Measurements from ENCODE around the gene CRADD.

CRADD gene

DNA sequence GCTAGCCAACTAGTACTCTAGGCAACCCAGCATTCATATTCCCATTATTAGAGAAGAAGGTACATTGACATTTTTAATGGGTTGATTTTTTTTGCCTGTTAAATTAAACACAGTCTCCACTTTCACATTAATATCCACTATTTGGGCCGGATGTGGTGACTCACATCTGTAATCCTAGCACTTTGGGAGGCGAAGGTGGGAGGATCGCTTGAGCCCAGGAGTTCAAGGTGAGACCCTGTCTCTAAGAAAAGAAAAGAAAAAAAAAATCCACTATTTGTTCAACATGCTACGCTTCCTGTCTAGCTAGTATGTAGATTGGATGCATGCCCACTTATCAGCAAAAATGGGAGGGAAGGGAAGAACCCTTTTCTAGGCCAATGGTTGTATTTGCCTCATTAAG is 7.1 kb upstream of the CRADD start:
- H3K36me3 ChIP-seq (ENCODE audit: control insufficient read depth, insufficient read depth, low read length) = no peaks in the 10 kb centered on the region
- no peak overlapping the region for H3K4me3 ChIP-seq (ENCODE audit: extremely low read depth, insufficient read depth, low read length, poor library complexity, severe bottlenecking)
- WGBS, 2 experiments (ENCODE audit: insufficient coverage in 2 of 2) = 87% methylated on average over 3 of the region's 4 CpGs; no CpG with 5 or more reads in 1 of the 2 experiments
- H3K27ac ChIP-seq (ENCODE audit: low read depth, low read length, severe bottlenecking) = no peak overlapping the region
- H3K9me3 ChIP-seq (ENCODE audit: control insufficient read depth, low read length) = peaks cover 9% of the 10 kb centered on the region
- no peaks in the 10 kb centered on the region for H3K4me1 ChIP-seq (ENCODE audit: control insufficient read depth, insufficient read depth, low read length, poor library complexity, severe bottlenecking)

DNA sequence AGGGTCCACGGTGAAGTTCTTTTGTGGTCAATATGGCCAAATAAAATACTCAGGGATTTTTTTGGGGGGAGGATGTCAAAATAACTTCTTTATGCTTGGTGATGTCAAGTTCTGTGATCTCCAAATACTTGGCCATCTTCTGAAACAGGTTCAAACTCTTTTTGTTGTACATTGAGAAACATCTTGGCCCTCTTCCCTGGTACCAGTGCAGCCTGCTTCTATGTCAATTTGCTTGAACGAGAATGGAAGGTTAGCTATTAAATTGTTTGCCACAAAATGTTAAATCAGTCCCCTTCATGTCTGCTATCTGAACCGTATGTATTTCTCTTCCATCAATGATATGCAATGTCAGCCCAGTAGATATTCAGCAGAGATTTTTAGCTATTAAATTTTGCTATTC is 6.1 kb upstream of the CRADD start:
- Histone ChIP-seq H3K27ac (ENCODE audit: low read depth, low read length, severe bottlenecking) (no peak overlapping the region), H3K9me3 (ENCODE audit: control insufficient read depth, low read length) (peaks cover 9% of the 10 kb centered on the region), H3K4me3 (ENCODE audit: extremely low read depth, insufficient read depth, low read length, poor library complexity, severe bottlenecking) (no peak overlapping the region), H3K4me1 (ENCODE audit: control insufficient read depth, insufficient read depth, low read length, poor library complexity, severe bottlenecking) (no peaks in the 10 kb centered on the region), H3K36me3 (ENCODE audit: control insufficient read depth, insufficient read depth, low read length) (no peaks in the 10 kb centered on the region)
- 100% methylated on average over 1 to 3 of the region's 3 CpGs for WGBS, 2 experiments (ENCODE audit: insufficient coverage in 2 of 2)

- 60% methylated on average over 1 of the region's 1 CpG; no CpG with 5 or more reads in 1 of the 2 experiments for WGBS, 2 experiments (ENCODE audit: insufficient coverage in 2 of 2)
- H3K4me1 ChIP-seq (ENCODE audit: control insufficient read depth, insufficient read depth, low read length, poor library complexity, severe bottlenecking) = peaks cover 3% of the 10 kb centered on the region
- H3K36me3 ChIP-seq (ENCODE audit: control insufficient read depth, insufficient read depth, low read length) = no peaks in the 10 kb centered on the region
Measured at GRCh38 chr12:93673084-93673483, 4.1 kb upstream of the CRADD start.

GRCh38 chr12:93674386-93674785 is 2.8 kb upstream of the CRADD start:
- H3K36me3 ChIP-seq (ENCODE audit: control insufficient read depth, insufficient read depth, low read length) = no peaks in the 10 kb centered on the region
- WGBS, 2 experiments (ENCODE audit: insufficient coverage in 2 of 2) = 86 to 91% methylated on average over 3 to 4 of the region's 6 CpGs
- H3K9me3 ChIP-seq (ENCODE audit: control insufficient read depth, low read length) = peaks cover 5% of the 10 kb centered on the region
- no peak overlapping the region for H3K27ac ChIP-seq (ENCODE audit: low read depth, low read length, severe bottlenecking)
- no peak overlapping the region for H3K4me3 ChIP-seq (ENCODE audit: extremely low read depth, insufficient read depth, low read length, poor library complexity, severe bottlenecking)
- peaks cover 9% of the 10 kb centered on the region for H3K4me1 ChIP-seq (ENCODE audit: control insufficient read depth, insufficient read depth, low read length, poor library complexity, severe bottlenecking)

More at GRCh38 chr12:93673084-93673483, 4.1 kb upstream of the CRADD start:
- Histone ChIP-seq H3K27ac (ENCODE audit: low read depth, low read length, severe bottlenecking) (no peak overlapping the region), H3K9me3 (ENCODE audit: control insufficient read depth, low read length) (peaks cover 9% of the 10 kb centered on the region), H3K4me3 (ENCODE audit: extremely low read depth, insufficient read depth, low read length, poor library complexity, severe bottlenecking) (no peak overlapping the region)

DNA sequence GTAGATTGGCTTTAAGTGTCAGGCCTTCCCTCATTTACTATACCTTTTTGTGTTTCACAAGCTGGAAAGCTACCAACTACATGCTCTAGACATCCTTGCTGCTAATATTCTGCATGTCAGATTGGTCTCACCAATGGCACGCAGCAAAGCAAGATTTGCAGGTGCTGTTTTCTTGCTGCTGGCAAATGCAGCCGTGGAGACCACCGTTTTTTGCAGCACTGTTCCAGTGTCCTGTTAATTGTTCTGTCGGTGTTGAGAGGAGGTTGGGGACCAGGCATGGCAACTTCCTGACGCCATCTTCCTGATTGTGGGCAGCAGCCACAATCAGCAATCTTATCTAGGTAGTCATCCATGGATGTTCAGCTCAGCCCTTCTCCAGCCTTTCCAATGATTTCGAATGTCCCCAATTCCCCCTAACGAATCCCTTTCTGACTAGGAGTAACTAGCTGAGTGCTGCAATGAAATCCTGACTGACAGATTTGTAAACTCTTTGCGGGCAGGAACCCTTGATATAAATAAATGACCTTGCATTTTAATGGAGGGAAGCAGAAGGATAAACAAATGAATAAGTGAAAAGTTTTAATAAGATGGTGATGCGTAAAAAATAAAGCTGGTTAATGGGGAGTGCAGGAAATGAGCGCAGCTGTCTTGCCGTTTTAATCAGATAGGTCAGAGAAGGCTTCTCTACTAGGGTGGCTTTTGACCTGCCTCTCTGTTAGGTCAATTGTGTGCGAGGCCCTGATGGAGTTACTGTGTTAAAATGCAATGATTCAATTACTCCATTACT is 574 bp upstream of the CRADD start:
- Histone ChIP-seq H3K4me1 (ENCODE audit: control insufficient read depth, insufficient read depth, low read length, poor library complexity, severe bottlenecking) (peaks cover 9% of the 10 kb centered on the region), H3K4me3 (ENCODE audit: extremely low read depth, insufficient read depth, low read length, poor library complexity, severe bottlenecking) (peak overlapping the region; percentile 68), H3K36me3 (ENCODE audit: control insufficient read depth, insufficient read depth, low read length) (no peaks in the 10 kb centered on the region), H3K9me3 (ENCODE audit: control insufficient read depth, low read length) (no peaks in the 10 kb centered on the region), H3K27ac (ENCODE audit: low read depth, low read length, severe bottlenecking) (peak overlapping the region; percentile 98)
- 85 to 86% methylated on average over 7 to 9 of the region's 12 CpGs for WGBS, 2 experiments (ENCODE audit: insufficient coverage in 2 of 2)

- peaks cover 13% of the 10 kb centered on the region for H3K4me1 ChIP-seq (ENCODE audit: control insufficient read depth, insufficient read depth, low read length, poor library complexity, severe bottlenecking)
- no peak overlapping the region for H3K27ac ChIP-seq (ENCODE audit: low read depth, low read length, severe bottlenecking)
- no peaks in the 10 kb centered on the region for H3K36me3 ChIP-seq (ENCODE audit: control insufficient read depth, insufficient read depth, low read length)
- H3K9me3 ChIP-seq (ENCODE audit: control insufficient read depth, low read length) = no peaks in the 10 kb centered on the region
- WGBS, 2 experiments (ENCODE audit: insufficient coverage in 2 of 2) = 76 to 92% methylated on average over 2 of the region's 5 CpGs
- no peak overlapping the region for H3K4me3 ChIP-seq (ENCODE audit: extremely low read depth, insufficient read depth, low read length, poor library complexity, severe bottlenecking)
Measured at GRCh38 chr12:93678779-93679178, 1.6 kb downstream of the CRADD start.

DNA sequence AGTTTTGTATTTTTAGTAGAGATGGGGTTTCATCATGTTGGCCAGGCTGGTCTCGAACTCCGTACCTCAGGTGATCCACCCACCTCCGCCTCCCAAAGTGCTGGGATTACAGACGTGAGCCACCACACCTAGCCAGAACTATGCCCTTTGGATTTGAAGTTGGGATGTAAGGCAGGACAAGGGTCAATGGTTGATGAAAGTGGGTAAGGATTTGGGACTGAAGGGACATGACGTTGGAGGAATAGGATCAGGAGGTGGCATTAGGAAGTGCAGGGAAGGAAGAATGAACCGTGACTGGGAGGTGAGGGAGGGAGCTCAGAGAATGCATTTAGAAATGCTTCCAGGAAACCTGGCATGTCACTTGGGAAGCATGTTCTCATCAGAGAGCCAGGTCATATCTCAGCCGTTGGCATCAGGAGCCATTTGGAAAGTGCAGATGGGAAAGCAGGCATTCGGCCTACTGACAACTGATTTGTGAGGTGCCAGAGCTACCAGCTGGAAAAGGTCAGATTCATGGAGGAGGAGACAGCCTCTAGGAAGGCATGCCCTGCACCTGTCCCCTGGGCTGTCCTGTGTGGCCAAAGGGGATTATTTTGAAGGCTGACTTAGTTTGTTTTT is 2.2 kb downstream of the CRADD start:
- H3K36me3 ChIP-seq (ENCODE audit: control insufficient read depth, insufficient read depth, low read length) = no peaks in the 10 kb centered on the region
- 90 to 95% methylated on average over 5 to 7 of the region's 8 CpGs for WGBS, 2 experiments (ENCODE audit: insufficient coverage in 2 of 2)
- H3K4me3 ChIP-seq (ENCODE audit: extremely low read depth, insufficient read depth, low read length, poor library complexity, severe bottlenecking) = no peak overlapping the region
- H3K4me1 ChIP-seq (ENCODE audit: control insufficient read depth, insufficient read depth, low read length, poor library complexity, severe bottlenecking) = peaks cover 13% of the 10 kb centered on the region
- no peak overlapping the region for H3K27ac ChIP-seq (ENCODE audit: low read depth, low read length, severe bottlenecking)
- no peaks in the 10 kb centered on the region for H3K9me3 ChIP-seq (ENCODE audit: control insufficient read depth, low read length)

GRCh38 chr12:93680006-93680405 is 2.8 kb downstream of the CRADD start:
- H3K27ac ChIP-seq (ENCODE audit: low read depth, low read length, severe bottlenecking) = no peak overlapping the region
- no CpG with 5 or more reads among the region's 2 CpGs for WGBS, 2 experiments (ENCODE audit: insufficient coverage in 2 of 2)
- no peaks in the 10 kb centered on the region for H3K36me3 ChIP-seq (ENCODE audit: control insufficient read depth, insufficient read depth, low read length)
- H3K4me3 ChIP-seq (ENCODE audit: extremely low read depth, insufficient read depth, low read length, poor library complexity, severe bottlenecking) = no peak overlapping the region
- peaks cover 13% of the 10 kb centered on the region for H3K4me1 ChIP-seq (ENCODE audit: control insufficient read depth, insufficient read depth, low read length, poor library complexity, severe bottlenecking)
- H3K9me3 ChIP-seq (ENCODE audit: control insufficient read depth, low read length) = no peaks in the 10 kb centered on the region

DNA sequence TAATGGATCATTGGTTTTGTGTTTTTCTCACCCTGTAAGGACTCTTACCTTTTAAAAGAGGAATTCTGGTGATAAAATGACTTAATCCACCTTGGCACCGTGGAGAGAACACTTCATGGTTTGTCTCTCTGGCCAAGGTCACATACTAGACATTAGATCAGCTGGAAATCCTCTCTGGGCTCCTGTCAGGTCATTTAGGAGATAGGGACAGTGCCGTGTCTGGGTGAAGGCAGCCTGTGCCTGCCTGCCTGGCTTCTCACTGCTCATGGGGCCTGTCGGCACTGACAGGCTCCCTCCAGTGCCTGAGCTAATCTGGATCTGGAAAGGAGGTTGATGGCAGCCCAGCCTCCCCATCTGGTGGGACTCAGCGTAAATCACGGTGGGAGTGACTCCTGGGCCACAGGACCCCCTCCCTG is 5.7 kb downstream of the CRADD start:
- Histone ChIP-seq H3K9me3 (ENCODE audit: control insufficient read depth, low read length) (no peaks in the 10 kb centered on the region), H3K36me3 (ENCODE audit: control insufficient read depth, insufficient read depth, low read length) (no peaks in the 10 kb centered on the region), H3K27ac (ENCODE audit: low read depth, low read length, severe bottlenecking) (peak overlapping the region; percentile 63), H3K4me1 (ENCODE audit: control insufficient read depth, insufficient read depth, low read length, poor library complexity, severe bottlenecking) (peaks cover 12% of the 10 kb centered on the region), H3K4me3 (ENCODE audit: extremely low read depth, insufficient read depth, low read length, poor library complexity, severe bottlenecking) (no peak overlapping the region)
- WGBS, 2 experiments (ENCODE audit: insufficient coverage in 2 of 2) = 57 to 63% methylated on average over 5 of the region's 5 CpGs

- H3K4me3 ChIP-seq (ENCODE audit: extremely low read depth, insufficient read depth, low read length, poor library complexity, severe bottlenecking) = no peak overlapping the region
- no peaks in the 10 kb centered on the region for H3K9me3 ChIP-seq (ENCODE audit: control insufficient read depth, low read length)
- H3K27ac ChIP-seq (ENCODE audit: low read depth, low read length, severe bottlenecking) = peak overlapping the region; percentile 63
- H3K4me1 ChIP-seq (ENCODE audit: control insufficient read depth, insufficient read depth, low read length, poor library complexity, severe bottlenecking) = peaks cover 7% of the 10 kb centered on the region
- H3K36me3 ChIP-seq (ENCODE audit: control insufficient read depth, insufficient read depth, low read length) = no peaks in the 10 kb centered on the region
- WGBS, 2 experiments (ENCODE audit: insufficient coverage in 2 of 2) = 90 to 93% methylated on average over 4 to 5 of the region's 5 CpGs
Measured at GRCh38 chr12:93683410-93683809, 6.2 kb downstream of the CRADD start.

GRCh38 chr12:93684716-93685115 is 7.5 kb downstream of the CRADD start:
- Histone ChIP-seq H3K4me1 (ENCODE audit: control insufficient read depth, insufficient read depth, low read length, poor library complexity, severe bottlenecking) (peaks cover 3% of the 10 kb centered on the region), H3K36me3 (ENCODE audit: control insufficient read depth, insufficient read depth, low read length) (no peaks in the 10 kb centered on the region), H3K27ac (ENCODE audit: low read depth, low read length, severe bottlenecking) (no peak overlapping the region), H3K9me3 (ENCODE audit: control insufficient read depth, low read length) (no peaks in the 10 kb centered on the region), H3K4me3 (ENCODE audit: extremely low read depth, insufficient read depth, low read length, poor library complexity, severe bottlenecking) (no peak overlapping the region)
- 100% methylated on average over 1 to 3 of the region's 4 CpGs for WGBS, 2 experiments (ENCODE audit: insufficient coverage in 2 of 2)

Data from mesodermal cell (in vitro differentiated cells).